Neural crest cell (in vitro differentiated cells): ENCODE results near the gene TIFAB. TPM values are rescaled to one million over a fixed set of nuclear protein-coding genes. Genes with fewer than 3 reads are reported as not detected.

Experiments
- DNase-seq: peaks from one replicate; pipeline ENCODE4 v3.0.0; 2021; ENCODE audit warnings: low read depth, mixed read lengths, low spot score
- H3K27ac Mint-ChIP-seq: one replicate; pipeline ENCODE4 v1.8.0; 2021; ENCODE audit warnings: mild to moderate bottlenecking, mixed read lengths; ENCODE audit not compliant: unreplicated experiment
- H3K27me3 Mint-ChIP-seq: 2 replicates; pipeline ENCODE4 v1.8.0; 2021; ENCODE audit warnings: low read depth, mild to moderate bottlenecking, mixed read lengths
- H3K36me3 Mint-ChIP-seq: 2 replicates; pipeline ENCODE4 v1.8.0; 2021; ENCODE audit warnings: low read depth, mild to moderate bottlenecking, mixed read lengths
- H3K4me1 Mint-ChIP-seq: 2 replicates; pipeline ENCODE4 v1.8.0; 2021; ENCODE audit warnings: mixed read lengths
- H3K4me3 Mint-ChIP-seq: one replicate; pipeline ENCODE4 v1.8.0; 2021; ENCODE audit warnings: mild to moderate bottlenecking, mixed read lengths
- H3K9me3 Mint-ChIP-seq: 2 replicates; pipeline ENCODE4 v1.8.0; 2021; ENCODE audit warnings: mixed read lengths
- total RNA-seq: library from RNA; stranded (reverse); gene quantifications from 2 replicates; pipeline ENCODE4 v1.2.1, GENCODE V29; 2021
- TF ChIP-seq, protein P1 (sequence below): fragments of 200-600 bp; sonication (generic); conservative IDR thresholded peaks from 2 replicates; pipeline ENCODE4 v1.5.0; 2021; ENCODE audit warnings: antibody characterized with exemption, mild to moderate bottlenecking

Gene TIFAB
- total RNA-seq, 1 donor from 2014 or later: not detected

DNA sequence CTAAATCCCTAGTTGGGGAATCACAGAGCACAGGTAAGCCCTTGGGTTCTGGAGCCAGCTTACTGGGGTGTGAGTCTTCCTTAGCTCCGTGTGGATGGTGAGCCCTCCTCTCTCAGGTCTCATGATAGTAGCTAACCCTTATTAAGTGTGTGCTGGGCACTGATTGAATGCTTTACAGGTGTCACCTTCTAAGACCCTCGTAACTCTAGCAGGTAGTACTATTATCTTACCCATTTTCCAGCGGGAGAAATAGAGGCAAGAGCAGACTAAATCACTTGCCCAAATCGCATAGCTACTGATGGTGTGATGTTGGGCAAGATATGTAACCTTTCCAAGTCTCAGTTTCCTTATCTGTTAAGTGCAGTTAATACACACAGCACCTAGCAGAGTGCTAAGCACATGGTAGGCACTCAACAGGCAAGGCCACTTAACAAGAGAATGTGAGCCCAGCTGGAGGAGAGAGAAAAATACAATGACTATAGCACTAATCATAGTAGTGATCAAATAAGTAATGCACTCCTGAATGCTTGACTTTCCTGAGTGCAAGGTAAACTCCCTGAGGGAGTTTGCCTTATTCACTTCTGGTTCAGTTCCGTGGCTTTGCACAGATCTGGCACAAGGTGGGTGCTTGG lies 4.7 kb downstream of the TIFAB start, which contains the start of gene DCANP1:
TSS of gene DCANP1 (minus strand) at position 51 of the 632 bp plus-strand sequence. CDS start 240 bp downstream, outside the sequence.
- TF ChIP-seq, protein P1, sequence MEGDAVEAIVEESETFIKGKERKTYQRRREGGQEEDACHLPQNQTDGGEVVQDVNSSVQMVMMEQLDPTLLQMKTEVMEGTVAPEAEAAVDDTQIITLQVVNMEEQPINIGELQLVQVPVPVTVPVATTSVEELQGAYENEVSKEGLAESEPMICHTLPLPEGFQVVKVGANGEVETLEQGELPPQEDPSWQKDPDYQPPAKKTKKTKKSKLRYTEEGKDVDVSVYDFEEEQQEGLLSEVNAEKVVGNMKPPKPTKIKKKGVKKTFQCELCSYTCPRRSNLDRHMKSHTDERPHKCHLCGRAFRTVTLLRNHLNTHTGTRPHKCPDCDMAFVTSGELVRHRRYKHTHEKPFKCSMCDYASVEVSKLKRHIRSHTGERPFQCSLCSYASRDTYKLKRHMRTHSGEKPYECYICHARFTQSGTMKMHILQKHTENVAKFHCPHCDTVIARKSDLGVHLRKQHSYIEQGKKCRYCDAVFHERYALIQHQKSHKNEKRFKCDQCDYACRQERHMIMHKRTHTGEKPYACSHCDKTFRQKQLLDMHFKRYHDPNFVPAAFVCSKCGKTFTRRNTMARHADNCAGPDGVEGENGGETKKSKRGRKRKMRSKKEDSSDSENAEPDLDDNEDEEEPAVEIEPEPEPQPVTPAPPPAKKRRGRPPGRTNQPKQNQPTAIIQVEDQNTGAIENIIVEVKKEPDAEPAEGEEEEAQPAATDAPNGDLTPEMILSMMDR: no peak
- no peak for DNase-seq
- Mint-ChIP-seq H3K4me1 (peaks cover 11% of the 10 kb centered on the region), H3K27ac (no peak within 1 kb of the TSS), H3K9me3 (peaks cover 2% of the 10 kb centered on the region), H3K36me3 (no peaks in the 10 kb centered on the region), H3K4me3 (no peak within 1 kb of the TSS), H3K27me3 (peaks cover 1% of the 10 kb centered on the region)

DNA sequence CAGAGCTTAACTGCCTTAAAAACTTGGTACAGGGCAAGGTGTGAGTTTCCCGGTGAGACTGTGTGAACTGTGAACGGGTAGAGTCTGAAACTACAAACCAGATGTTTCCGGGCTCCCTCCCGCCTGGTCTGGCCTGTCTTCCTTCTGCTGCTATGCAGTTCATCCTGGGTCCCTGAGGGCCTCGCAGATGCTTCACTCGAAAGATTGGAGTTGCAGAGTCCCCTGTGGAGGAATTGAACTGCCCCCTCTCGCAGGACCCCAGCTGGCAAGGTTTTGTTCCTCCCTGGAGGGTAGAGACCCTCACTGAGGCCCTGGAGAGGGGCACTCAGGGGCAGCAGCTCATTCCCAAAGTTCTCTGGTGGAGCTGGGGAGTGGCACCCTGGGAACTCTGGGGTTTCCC lies 5.5 kb downstream of the TIFAB start:
- Mint-ChIP-seq H3K27ac (no peak overlapping the region), H3K9me3 (peaks cover 2% of the 10 kb centered on the region), H3K4me3 (no peak overlapping the region), H3K4me1 (peaks cover 11% of the 10 kb centered on the region), H3K27me3 (no peaks in the 10 kb centered on the region), H3K36me3 (no peaks in the 10 kb centered on the region)
- TF ChIP-seq, protein P1: no peak
- no peak for DNase-seq

DNA sequence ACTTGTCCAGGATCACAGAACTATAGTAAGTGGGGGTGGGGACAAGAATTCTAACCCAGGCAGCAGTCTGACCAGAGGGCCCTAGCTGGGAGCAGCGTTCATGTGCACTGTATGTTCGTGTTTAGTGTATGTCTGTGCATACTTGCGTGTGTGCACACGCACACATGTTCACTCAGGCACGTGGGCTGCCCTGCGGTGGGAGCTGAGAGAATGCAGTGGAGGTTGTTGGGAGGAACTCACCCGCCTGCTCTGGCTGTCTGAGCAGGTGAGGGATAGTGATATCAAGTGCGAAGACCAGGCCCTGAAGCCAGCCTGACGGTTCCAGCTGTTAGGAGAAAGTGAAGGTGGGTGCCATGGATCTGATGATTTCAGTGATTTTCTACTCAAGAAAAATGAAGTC lies 5.9 kb downstream of the TIFAB start:
- H3K9me3 Mint-ChIP-seq: peaks cover 2% of the 10 kb centered on the region
- H3K27ac Mint-ChIP-seq: no peak overlapping the region
- no peaks in the 10 kb centered on the region for H3K36me3 Mint-ChIP-seq
- H3K4me3 Mint-ChIP-seq: no peak overlapping the region
- TF ChIP-seq, protein P1: no peak
- H3K27me3 Mint-ChIP-seq: no peaks in the 10 kb centered on the region
- DNase-seq: no peak
- peaks cover 12% of the 10 kb centered on the region for H3K4me1 Mint-ChIP-seq

DNA sequence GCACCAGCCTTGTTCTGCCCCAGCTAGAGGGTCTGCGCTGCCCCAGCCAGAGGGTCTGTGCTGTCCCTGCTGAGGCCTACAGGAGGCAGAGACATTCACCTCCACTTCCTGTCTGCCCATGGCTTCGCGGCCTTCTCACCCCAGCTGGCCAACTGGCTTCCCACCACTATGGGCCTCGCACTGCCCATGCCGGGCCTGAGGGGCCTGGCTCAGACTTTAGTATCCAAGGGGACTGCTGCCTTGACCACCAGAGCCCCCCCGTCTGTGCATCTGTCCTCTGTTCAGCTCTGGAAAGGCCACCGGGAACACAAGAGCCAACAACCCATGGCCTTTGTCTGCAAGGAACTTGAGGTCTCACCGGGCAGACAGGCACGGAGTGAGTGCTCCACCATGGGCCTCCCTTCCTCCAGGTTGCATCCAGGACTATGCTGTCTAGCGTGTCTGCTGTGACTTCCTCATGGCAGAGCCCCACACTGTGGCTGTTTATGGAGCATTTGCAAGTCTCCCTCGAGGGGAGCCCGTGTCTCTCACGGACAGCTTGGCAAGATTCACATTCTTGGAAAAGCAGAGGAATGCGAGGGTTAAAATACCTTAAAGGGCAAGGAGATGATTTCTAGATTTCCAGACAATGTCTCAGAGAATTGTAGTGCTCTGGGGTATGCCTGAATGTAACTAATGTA lies 6.7 kb downstream of the TIFAB start:
- H3K4me1 Mint-ChIP-seq: peaks cover 8% of the 10 kb centered on the region
- no peaks in the 10 kb centered on the region for H3K36me3 Mint-ChIP-seq
- TF ChIP-seq, protein P1: no peak
- DNase-seq: no peak
- no peak overlapping the region for H3K4me3 Mint-ChIP-seq
- H3K9me3 Mint-ChIP-seq: peaks cover 2% of the 10 kb centered on the region
- H3K27ac Mint-ChIP-seq: no peak overlapping the region
- no peaks in the 10 kb centered on the region for H3K27me3 Mint-ChIP-seq

DNA sequence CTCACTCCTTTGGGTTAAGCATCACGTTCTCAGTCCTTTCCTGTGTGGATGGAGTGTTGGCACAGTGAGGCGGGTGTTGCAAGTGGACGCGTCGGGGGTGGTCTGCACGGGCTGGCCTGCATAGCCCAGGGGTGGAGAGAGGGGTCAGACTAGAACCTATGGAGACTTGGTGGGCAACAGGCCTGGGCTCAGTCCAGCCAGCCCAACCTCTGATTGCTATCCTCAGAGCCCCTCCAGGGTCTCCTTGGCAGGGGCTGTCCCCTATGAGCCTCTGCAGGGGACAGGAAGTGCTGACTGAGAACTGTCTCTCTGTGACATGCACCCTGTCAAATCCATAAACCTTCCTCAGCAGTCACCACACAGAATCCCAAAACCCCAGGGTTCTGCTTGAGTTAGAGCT lies 7.3 kb downstream of the TIFAB start:
- Mint-ChIP-seq H3K9me3 (peaks cover 2% of the 10 kb centered on the region), H3K4me1 (peaks cover 3% of the 10 kb centered on the region), H3K4me3 (no peak overlapping the region), H3K36me3 (no peaks in the 10 kb centered on the region), H3K27ac (no peak overlapping the region), H3K27me3 (no peaks in the 10 kb centered on the region)
- TF ChIP-seq, protein P1: no peak
- no peak for DNase-seq
